HUES48 (cell line): ENCODE results near the gene RPS6KB2.

ENCODE experiments used
- H3K27ac ChIP-seq: one replicate; pipeline ENCODE4 v1.7.0; 2013; ENCODE audit warnings: low read depth, low read length, inconsistent platforms
- H3K27me3 ChIP-seq: 2 replicates; pipeline ENCODE4 v1.6.1; 2013; ENCODE audit warnings: mild to moderate bottlenecking, low read length; ENCODE audit not compliant: control insufficient read depth, insufficient read depth
- H3K36me3 ChIP-seq: 2 replicates; pipeline ENCODE4 v1.6.1; 2013; ENCODE audit warnings: low read length; ENCODE audit not compliant: control insufficient read depth, insufficient read depth
- H3K4me1 ChIP-seq: 2 replicates; pipeline ENCODE4 v1.6.1; 2013; ENCODE audit warnings: mild to moderate bottlenecking, low read length; ENCODE audit not compliant: control insufficient read depth, insufficient read depth
- H3K4me3 ChIP-seq: 2 replicates; pipeline ENCODE4 v1.5.1; 2013; ENCODE audit warnings: mild to moderate bottlenecking, low read depth, low read length
- H3K9ac ChIP-seq: 2 replicates; pipeline ENCODE4 v1.6.1; 2013; ENCODE audit warnings: mild to moderate bottlenecking, low read depth, low read length, moderate library complexity
- H3K9me3 ChIP-seq: 2 replicates; pipeline ENCODE4 v1.6.1; 2013; ENCODE audit warnings: low read length; ENCODE audit not compliant: control insufficient read depth, insufficient read depth

Gene RPS6KB2

DNA sequence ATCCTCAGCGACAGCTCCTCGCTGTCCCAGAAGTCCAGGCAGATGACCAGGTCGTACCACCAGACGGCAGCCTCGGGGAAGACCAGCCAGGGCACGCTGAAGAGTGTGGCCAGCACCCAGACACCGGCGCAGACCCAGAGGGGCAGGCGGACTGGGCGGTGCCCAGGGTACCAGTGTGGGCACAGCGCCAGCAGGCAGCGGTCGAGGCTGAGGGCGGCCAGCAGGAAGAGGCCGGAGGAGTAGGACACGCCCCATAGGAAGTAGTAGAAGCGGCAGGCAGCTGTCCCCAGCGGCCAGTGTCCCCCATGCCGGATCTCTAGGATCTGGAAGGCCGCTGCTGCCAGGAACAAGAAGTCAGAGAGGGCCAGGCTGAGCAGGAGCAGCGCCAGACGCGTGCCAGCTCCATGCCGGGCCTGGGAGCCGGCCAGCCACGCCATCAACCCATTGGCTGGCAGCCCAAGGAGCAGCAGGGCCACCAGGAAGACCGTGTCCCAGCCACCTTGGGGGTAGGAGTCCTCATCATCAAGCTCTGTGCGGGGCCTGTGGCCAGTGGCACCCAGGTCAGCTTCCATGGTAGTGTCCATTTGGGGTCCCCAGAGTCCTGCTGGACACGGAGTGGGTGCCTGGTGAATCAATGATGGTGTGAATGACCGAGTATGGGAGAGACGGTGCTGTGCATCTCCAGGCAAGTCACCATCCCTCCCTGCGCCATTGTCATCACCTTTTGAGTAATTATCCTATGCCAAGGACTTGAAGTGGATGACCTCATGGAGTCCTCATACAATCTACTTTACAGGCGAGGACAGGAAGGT lies 24.1 kb downstream of the RPS6KB2 start, which contains the start of gene GPR152:
TSS of gene GPR152 (minus strand) at position 589 of the 812 bp plus-strand sequence. CDS start at position 584, 5 bp downstream.
- H3K36me3 ChIP-seq = no peaks in the 10 kb centered on the region
- H3K9me3 ChIP-seq = no peaks in the 10 kb centered on the region
- H3K27me3 ChIP-seq = no peaks in the 10 kb centered on the region
- no peaks in the 10 kb centered on the region for H3K4me1 ChIP-seq
- H3K4me3 ChIP-seq = no peak within 1 kb of the TSS
- H3K27ac ChIP-seq = no peak within 1 kb of the TSS
- H3K9ac ChIP-seq = no peak within 1 kb of the TSS

DNA sequence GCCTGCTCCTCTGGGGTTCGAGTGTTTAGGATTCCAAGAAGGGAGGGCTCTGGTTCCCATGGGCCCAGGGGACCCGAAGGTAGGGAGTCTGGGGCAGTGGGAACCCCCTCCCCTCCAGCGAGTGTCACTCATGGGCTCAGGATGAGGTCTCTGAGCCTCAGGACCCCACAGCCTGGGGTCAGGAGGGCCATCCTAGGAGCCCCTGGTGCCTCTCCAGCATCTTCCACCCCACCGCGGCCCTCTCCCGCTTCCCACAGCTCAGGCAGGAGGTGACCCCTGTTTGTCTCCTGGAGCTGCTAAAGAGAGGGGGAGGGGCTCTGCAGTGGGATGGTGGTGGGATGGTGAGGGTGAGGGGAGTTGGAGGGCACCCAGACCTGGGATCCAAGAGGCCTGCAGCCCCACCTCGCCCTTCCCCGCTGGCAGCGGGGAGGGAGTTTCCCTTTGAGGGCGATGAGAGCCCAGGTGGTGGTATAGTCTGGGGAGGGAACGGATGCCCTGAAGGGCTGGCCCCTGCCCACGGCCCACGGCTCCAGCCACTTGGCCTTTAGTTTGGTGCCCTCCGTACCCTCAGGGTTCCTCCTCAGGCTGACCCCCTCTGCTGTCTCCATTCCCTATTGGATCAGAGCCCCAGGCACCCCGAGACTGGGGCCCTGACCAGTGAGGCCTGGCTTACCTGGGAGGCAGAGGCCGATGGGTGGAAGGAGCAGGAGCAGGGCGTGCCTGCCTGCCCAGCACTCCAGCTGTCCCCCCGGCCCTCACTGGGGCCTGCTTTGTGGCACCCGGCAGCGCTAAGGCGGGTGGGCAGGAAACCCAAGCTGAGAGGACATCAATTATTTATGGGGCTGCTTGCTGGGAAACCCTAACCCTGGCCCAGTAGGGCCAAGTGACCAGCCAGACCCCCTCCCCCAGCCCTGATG lies 25.8 kb downstream of the RPS6KB2 start:
- H3K27me3 ChIP-seq = no peaks in the 10 kb centered on the region
- H3K9ac ChIP-seq = no peak overlapping the region

DNA sequence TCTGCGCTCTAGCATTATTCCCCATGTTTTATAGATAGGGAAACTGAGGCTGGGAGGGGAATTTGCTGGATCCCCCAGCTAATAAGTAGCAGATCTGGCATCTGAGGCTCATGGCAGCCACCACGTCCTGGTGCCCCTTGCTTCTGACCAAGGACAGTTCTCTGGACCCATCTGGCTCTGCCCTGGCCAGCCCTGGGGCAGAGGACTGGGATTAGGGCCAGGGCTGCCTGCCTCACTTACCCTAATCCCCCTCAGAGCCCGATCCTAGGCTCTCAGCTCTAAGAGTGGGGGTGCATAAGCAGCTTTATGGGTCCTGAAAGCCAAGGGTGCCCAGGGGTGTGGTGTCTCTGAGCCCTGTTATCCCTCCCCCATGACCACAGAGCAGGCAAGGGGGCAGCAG lies 26.8 kb downstream of the RPS6KB2 start, which contains the start of gene CABP4:
TSS of gene CABP4 (plus strand) at position 301 of the 400 bp plus-strand sequence. CDS start at position 371, 70 bp downstream.
- no peak within 1 kb of the TSS for H3K27ac ChIP-seq
- no peak within 1 kb of the TSS for H3K4me3 ChIP-seq
- no peaks in the 10 kb centered on the region for H3K4me1 ChIP-seq
- H3K36me3 ChIP-seq = no peaks in the 10 kb centered on the region
- no peaks in the 10 kb centered on the region for H3K9me3 ChIP-seq
- H3K27me3 ChIP-seq = no peaks in the 10 kb centered on the region
- no peak within 1 kb of the TSS for H3K9ac ChIP-seq

More for the DNA sequence above, 25.8 kb downstream of the RPS6KB2 start:
- H3K27ac ChIP-seq = no peak overlapping the region
- H3K9me3 ChIP-seq = no peaks in the 10 kb centered on the region
- H3K4me3 ChIP-seq = no peak overlapping the region
- no peaks in the 10 kb centered on the region for H3K36me3 ChIP-seq
- H3K4me1 ChIP-seq = no peaks in the 10 kb centered on the region

DNA sequence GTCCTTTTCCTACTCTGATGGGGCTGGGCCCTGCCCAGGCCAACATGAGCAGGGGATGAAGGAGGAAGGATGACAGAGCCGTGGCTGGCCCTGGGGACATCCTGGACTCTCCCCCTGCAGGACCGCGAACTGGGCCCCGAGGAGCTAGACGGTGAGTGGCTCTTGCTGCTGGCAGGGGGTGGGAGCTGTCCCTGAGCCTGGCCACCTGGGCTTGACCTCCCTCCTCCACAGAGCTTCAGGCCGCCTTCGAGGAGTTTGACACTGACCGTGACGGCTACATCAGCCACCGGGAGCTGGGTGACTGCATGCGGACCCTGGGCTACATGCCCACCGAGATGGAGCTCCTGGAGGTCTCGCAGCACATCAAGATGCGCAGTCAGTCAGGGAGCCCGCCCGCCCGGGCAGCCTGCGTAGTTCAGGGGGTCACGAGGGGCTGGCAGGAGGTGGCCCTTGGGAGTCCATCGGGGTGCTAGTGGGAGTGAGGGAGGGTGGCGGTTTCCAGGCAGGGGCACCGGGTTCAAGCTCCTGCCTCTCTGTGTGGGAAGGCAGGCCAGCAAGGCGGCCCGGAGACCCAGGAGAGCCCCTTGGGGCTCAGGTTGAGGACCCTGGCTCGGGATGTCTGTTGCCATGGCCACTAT lies 27.9 kb downstream of the RPS6KB2 start:
- H3K27ac ChIP-seq = no peak overlapping the region
- no peaks in the 10 kb centered on the region for H3K9me3 ChIP-seq
- no peak overlapping the region for H3K9ac ChIP-seq
- H3K4me1 ChIP-seq = no peaks in the 10 kb centered on the region
- no peaks in the 10 kb centered on the region for H3K27me3 ChIP-seq
- H3K36me3 ChIP-seq = no peaks in the 10 kb centered on the region
- no peak overlapping the region for H3K4me3 ChIP-seq

DNA sequence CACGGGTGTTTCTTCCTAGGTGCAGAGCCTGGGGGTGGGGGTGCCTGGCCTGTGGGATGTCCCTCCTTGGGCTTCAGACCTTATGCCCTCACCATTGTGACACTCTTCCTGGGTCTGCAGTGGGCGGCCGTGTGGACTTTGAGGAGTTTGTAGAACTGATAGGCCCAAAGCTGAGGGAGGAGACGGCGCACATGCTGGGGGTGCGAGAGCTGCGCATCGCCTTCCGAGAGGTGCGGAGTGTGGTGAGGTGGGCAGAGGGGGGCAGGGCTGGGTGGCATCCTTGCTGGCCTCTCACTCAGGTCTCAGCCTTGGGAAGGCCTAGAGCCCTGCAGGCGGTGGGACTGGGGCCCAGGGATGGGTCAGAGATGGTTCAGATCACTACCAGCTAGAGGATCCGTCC lies 29.2 kb downstream of the RPS6KB2 start:
- no peak overlapping the region for H3K9ac ChIP-seq
- H3K36me3 ChIP-seq = no peaks in the 10 kb centered on the region
- H3K4me3 ChIP-seq = no peak overlapping the region
- no peak overlapping the region for H3K27ac ChIP-seq
- H3K27me3 ChIP-seq = no peaks in the 10 kb centered on the region
- H3K4me1 ChIP-seq = no peaks in the 10 kb centered on the region
- H3K9me3 ChIP-seq = no peaks in the 10 kb centered on the region

DNA sequence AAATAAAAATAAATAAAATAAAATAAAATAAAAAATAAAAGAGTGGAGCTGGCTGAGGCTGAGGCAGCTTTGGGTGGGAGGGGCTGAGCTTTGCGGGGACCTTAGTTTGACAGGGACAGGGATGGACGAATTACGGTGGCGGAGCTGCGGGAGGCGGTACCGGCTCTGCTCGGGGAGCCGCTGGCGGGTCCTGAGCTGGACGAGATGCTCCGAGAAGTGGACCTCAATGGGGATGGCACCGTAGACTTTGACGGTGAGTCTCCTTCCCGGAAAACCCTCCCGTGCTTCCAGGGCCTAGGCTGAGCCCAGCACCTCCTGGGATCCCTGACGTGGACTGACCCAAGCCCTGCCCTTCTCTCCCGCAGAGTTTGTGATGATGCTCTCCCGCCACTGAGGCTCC lies 30.0 kb downstream of the RPS6KB2 start:
- Histone ChIP-seq H3K27ac (no peak overlapping the region), H3K4me3 (no peak overlapping the region), H3K36me3 (no peaks in the 10 kb centered on the region), H3K9me3 (no peaks in the 10 kb centered on the region), H3K27me3 (no peaks in the 10 kb centered on the region), H3K4me1 (no peaks in the 10 kb centered on the region), H3K9ac (no peak overlapping the region)

DNA sequence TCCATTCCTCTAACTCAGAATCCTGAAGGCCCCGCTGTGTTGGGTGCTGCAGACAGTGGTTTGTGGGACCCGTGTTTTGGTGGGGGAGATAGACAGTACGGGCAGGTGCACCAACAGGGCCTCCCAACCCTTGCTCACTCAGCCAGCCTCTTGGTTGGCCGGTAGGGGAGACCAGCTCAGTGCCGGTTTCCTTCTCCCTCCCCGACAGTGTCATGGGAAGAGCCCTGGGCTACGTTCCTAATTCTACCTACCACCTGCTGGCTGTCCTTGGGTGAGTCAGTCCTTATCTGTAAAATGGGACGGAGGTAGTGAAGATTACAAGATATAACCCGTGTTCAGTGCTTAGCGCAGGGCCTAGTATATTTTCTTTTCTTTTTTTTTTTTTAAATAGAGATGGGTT lies 34.9 kb downstream of the RPS6KB2 start:
- Histone ChIP-seq H3K4me1 (peaks cover 15% of the 10 kb centered on the region; the same call in 1 of the 2 replicates), H3K9ac (no peak overlapping the region), H3K27ac (no peak overlapping the region), H3K27me3 (no peaks in the 10 kb centered on the region), H3K36me3 (0 out of 2 replicates have a peak, but pooled peaks cover 4% of the 10 kb centered on the region), H3K9me3 (no peaks in the 10 kb centered on the region), H3K4me3 (no peak overlapping the region)

DNA sequence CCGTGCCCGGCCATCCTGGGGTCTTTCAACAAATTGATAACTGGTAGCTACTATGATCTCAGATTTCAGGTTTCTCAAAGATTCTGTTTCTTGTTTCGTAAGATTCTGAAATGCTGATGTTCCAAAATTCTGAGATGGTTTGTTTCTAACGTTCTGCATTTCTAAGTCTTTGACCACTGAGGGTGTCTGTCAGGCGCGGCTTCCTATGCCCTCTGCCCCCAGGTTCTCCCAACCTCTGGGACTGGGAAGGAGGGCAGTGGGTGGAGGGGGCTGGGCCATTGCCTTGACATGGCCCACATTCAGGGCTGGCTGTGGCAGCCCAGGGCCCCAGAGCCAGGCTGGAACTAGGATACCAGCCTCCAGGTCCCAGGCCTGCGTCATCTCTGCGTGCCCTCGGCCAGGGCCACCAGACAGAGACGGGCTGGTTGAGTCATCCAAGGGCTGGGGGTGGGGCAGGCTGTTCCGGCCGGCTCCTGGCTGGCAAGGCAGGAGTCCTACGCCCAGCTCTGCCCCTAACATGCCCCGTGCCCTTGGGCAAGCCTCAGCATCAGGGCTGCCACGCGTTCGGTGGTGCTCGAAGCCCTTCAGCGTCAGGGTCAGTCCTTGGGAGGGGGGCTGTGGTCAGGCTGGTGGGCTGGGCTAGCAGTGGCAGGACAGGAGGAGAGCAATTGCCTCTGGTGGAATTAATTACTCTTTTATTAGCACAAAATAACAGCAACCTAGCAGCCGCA lies 35.6 kb downstream of the RPS6KB2 start:
- Histone ChIP-seq H3K9ac (no peak overlapping the region), H3K36me3 (0 out of 2 replicates have a peak, but pooled peaks cover 4% of the 10 kb centered on the region), H3K4me1 (peaks cover 17% of the 10 kb centered on the region; the same call in 1 of the 2 replicates), H3K9me3 (no peaks in the 10 kb centered on the region), H3K27me3 (no peaks in the 10 kb centered on the region), H3K4me3 (peak overlapping the region; percentile 44; the same call in 1 of the 2 replicates), H3K27ac (peak overlapping the region; percentile 20)

DNA sequence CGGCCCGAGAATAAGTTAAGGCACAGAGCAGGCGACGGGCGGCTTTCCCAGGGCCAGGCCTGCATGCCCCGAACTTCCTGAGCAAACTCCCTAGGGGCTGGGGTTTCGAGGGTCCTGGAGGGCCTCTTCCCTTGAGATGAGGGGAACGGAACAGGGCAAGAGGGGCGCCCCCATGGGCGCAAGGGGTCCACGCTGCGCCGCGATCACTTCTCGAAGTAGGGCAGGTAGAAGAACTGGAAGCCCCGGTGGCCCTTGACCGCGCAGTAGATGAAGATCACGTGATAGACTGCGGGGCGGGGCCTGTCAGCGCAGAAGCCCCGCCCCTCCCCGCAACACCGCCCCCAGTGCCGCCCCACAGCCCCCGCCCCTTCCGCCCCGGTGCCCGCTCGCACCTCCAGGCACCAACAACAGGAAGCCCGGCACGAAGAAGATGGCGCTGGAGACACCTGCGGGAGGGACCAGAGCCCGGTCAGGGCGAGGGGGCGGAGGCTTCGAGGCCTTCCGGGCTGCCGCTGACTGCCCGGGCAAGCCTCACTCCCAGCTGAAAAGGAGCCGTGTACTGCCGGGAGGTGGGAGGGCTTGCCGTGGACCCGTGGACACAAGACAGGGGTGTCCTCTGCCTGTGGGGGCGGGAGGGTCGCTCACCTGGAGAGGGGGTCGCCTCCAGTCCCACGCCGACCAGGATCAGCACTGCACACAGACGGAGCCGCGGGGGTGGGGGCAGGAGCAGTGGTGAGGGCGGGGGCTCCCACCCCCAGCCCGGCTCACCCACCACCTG lies 36.3 kb downstream of the RPS6KB2 start:
- no peaks in the 10 kb centered on the region for H3K9me3 ChIP-seq
- H3K4me1 ChIP-seq = peaks cover 17% of the 10 kb centered on the region; the same call in 1 of the 2 replicates
- peak overlapping the region; percentile 91 for H3K27ac ChIP-seq
- H3K4me3 ChIP-seq = peak overlapping the region; percentile 76
- H3K27me3 ChIP-seq = no peaks in the 10 kb centered on the region
- H3K9ac ChIP-seq = peak overlapping the region; percentile 71
- H3K36me3 ChIP-seq = 0 out of 2 replicates have a peak, but pooled peaks cover 4% of the 10 kb centered on the region
